ENCODE measurements around the gene GRIK5.

Gene GRIK5

DNA sequence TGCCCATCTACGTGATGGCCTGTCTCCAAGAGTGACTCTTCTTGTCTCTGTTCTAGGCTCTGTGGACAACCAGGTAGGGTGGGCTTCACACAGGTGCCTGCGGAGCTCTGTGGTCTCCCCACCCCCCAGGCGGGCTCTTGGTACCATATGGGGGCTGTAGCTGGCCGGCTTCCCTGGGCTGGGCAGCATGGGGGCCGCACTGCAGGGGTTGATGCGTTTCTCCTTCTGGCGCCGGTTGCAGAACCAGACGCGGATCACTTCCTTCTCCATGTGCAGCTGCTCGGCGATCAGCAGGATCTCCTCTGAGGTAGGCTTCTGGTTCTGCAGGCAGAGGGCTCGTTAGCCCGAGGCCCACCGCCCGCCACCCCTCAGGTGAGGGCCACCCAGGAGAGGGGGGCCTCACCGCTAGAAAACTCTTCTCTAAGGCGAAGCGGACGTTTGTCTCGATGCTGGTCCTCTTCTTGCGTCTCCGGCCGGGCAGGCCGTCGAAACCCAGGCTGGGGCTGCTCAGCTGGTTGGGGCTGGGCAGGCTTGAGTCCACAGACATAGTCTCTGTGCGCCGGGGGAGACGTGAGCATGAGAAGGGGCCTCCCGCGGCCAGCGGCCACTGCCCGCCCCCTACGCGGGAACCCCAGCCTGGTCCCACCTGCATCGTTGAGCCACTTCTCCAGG is 25.3 kb upstream of the GRIK5 start:
- no peak for DNase-seq

DNA sequence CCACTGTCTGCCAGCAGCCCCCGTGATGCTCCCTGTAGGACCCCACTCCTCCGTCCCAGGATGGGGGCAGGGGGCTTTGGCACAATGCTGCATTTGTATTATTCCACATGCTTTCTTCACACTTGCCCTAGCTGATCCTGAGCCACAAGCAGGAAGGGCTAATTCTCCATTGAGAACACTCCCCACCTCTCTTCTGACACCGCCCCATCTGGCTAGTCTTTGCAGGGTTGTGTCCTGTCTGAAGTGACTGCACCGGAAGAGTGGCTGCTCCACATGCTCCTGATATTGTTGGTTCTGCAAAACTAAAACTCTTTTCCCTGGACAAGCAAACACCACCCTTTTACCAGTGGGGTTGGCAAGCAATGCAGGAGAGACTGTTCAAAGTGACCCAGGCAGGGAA is 23.9 kb upstream of the GRIK5 start:
- DNase-seq = no peak

DNA sequence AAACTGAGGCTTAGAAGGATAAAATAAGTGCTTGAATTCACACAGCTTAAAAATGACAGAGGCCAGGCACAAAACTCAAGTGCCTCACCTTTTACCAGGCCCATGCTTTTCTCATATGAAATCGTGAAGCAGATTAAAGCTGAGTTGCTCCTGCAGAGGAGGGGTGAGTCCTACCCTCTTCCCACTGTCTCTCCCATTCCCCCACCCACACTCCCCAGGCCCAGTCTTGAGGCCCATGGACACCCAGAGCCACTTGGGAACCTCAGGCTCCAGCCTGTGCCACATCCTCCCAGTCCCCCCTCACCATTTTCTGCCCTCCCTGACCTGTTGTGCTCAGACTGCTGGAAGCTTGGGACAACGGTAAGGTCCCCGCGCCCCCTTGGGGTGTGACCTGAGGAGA is 23.5 kb upstream of the GRIK5 start:
- no peak for DNase-seq

DNA sequence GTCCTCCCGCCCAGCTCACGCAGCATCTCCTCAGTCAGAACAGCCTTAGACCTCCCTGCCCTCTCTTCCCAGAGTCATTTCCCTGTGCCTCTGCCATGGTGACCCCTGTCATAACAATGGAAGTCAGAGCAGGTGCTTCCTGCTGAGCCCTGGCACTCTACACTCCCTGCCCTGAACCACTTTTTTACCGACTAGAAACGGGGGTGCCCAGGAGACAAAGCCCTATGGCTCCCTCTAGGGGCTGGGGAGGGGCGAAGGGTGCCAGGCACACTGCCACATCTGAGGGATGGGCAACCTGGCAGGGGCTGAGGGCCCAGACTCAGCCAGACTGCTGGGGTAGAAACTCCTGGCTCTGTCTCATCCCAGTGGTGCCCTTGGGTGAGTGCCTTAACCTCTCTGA is 22.3 kb upstream of the GRIK5 start:
- peak; percentile 31 for DNase-seq

DNA sequence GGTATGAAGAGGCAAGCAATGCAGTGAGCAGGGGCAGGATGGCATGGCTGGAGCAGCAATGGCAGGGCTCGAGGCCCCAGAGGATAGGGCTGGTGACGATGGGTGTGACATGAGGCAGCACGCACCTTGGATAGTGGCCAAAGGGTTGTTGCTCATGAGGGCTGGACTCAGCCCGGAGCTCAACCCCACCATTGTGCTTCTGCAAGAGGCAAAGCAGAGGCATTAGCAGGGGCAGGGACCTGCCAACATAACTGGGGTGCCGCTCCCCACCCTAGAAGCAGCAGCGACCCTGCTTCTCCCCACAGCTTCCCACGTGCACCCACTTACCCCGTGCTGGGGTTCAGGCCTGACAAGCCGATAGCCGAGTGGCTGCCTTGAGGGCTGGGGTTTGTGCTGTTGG is 21.7 kb upstream of the GRIK5 start:
- no peak for DNase-seq

DNA sequence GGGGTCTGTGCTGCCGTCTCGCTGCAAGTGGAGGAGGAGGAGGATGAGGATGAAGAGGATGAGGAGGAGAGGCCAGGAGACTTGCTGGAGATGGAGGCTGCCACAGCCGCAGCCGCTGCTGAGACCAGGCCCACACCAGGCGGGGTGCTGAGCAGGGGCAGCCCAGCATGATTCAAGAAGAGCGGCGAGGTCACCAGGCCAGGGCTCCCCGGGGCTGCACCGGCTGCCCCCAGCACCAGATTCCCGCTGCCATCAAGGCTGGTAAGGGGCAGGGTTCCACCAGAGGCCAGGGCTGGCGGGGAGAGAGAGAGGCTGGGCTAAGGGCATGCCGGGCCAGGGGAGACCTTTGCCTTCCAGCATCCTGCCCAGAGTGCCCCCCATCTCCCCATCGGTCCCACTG is 21.3 kb upstream of the GRIK5 start:
- no peak for DNase-seq

DNA sequence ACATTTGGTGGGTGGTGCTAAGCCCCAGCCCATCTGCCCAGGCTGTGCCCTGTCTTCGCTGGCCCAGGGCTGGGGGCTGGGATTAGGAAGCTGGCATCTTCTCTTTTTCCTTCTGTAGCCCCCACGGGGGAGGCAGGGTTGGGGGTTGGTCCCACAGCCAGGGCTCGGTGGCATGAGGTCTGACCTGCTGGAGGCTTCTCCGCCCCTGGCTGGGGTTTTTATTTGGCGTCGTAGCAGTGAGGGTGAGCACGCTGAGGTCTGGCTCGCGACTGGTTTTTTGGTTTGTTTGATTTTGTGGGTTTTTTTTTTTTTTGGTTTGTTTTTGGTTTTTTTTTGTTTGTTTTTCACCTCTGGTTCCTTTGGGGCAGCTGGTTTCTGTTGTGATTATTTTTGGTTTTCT is 20.7 kb upstream of the GRIK5 start:
- DNase-seq = no peak

DNA sequence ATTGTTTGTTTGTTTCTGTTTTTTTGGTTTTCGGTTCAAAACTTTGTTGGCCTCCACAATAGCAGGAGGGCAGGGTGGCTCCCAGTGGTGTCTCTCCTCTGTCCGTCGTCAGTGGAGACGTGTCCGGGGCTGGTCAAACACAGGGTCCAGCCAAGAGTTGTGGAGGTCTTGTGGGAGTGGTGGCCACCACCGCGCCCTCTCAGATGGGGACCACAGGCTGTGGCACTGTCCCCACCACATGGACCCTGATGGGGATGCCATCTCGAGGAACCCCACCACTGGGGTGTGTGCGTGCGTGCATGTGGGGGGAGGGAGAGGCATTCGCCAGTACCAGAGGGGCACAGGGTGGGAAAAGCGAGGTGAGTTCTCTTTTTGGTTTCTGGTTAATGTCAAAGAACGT is 19.8 kb upstream of the GRIK5 start:
- no peak for DNase-seq

DNA sequence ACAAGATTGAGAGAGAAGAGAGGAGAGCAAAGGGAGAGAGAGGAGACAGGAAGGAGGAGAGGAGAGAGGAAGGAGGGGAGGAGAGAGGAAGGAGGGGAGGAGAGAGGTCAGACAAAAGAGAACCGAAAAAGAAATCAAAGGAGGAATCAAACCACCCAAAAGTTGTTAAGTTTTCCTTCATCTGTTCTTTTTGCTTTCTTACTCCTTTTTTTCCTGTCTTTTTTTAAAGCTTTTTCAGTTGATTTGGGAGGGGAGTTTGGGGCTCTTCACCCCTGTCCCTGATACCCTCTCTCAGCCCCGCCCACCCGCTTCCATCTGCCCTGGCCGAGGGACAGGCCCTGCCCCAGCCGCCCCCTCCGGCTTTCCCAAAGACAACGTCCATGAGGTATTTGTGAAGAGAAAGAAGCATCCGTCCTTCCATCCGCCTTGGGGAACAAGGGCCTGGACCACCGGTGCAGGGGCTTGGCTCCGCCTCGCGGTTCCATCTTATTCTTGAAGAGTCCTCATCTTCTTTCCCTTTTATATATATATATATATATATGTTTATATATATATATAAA is 19.3 kb upstream of the GRIK5 start:
- no peak for DNase-seq

DNA sequence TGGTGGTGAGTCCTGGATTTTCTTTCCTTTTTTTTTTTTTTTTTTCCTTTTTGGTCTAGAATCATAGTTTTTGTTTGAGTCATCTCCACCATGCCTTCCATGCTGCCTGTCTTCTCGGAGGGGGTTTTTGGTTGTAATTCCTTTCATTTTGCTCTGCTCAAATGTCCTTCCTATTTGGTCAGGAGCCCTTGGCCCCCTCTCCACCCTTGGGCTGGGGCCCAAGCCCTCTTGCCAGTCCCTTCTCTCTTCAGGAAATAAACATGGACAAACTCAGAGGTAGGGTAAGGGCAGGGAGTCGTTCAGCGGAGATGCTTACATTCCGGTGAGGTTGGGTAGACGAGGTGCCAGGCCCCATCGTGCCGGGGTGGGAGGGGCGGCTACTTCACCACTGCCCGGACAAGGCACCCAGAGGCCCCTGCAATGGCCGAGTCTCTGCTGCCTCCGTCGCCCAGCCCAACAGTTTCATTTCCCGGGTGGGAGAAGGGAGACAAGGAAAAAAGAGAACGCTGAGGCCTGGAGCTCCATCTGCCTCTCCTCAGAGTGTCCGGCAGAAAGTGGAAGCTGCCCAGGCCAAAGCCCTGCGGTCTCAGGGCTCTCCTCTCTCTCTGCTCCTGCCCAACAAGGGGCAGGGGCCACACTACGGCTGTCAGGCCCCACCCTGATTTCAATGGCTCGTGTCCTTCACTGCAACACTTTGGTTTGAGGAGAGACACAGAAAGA is 18.6 kb upstream of the GRIK5 start:
- DNase-seq = no peak

DNA sequence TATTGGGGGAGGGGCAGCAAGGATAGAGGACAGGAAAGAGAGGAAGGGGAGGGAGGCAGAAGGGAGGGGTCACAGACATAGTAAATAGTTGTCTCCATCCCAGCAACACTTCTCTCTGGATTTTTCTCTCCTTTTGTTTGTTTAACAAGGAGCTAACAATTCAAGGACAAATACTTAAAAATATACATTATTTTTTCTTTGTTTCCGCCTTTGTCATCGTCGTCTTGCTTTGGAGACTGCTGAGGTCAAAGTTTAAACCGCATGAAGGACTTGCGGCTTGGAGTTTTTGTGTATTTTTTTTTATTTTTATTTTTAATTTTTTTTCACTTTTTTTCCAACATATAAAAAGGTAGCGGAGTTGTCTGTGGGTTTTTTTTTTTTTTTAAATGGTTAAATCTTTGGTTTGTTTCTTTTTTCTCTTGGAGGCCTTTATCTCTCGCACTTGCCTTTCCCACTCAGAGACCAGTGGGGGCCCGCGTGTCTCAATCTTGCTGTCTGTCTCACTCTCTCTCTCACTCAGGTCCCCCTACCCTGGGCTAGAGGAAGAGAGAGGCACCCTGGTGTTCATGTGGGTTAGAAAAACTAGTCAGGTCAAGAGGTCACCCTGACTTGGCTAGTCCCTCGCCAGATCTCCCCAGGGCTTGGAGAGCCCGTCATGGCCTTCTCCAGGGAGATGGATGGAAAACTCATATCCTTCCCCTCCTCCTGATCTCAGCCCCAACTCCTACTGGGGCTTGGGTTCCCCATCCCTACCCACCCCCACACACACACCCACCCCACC is 17.0 kb upstream of the GRIK5 start:
- DNase-seq = no peak

DNA sequence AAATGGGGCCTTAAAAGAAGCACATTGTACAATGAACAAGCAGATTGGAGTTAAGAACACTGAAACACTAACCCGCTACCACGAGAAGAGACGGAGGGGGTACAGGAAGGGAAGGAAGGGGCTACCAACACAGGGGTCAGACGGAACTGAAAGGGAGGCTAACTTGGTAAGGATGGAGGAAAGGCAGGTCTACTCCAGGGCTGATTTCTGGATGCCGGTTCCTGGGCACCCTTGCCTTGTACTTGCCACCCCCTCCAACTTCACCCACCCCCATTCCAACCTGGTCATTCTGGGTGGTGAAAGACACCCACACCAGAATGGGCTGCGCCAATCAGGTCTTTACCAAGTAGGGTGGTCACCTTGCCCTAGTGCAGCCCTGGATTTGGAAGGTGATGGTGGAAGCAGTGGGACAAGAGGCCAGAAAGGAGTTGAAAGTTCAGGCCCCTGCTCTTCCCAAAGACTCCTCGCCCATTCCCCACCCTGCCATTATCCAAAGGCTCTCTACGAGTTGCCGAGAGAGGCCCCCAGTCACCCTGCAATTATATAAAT is 16.3 kb upstream of the GRIK5 start:
- no peak for DNase-seq

DNA sequence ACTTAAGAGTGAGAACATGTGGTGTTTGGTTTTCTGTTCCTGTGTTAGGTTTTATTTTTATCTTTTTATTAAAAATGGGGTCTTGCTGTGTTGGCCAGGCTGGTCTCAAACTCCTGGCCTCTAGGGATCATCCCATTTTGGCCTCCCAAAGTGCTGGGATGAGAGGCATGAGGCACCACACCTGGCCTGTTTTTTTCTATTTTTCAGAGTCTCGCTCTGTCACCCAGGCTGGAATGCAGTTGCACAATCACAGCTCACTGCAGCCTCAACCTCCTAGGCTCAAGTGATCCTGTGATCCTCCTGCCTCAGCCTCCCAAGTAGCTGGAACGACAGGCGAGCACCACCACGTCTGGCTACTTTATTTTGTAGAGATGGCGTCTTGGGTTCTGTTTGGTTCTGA is 13.5 kb upstream of the GRIK5 start:
- DNase-seq = no peak

DNA sequence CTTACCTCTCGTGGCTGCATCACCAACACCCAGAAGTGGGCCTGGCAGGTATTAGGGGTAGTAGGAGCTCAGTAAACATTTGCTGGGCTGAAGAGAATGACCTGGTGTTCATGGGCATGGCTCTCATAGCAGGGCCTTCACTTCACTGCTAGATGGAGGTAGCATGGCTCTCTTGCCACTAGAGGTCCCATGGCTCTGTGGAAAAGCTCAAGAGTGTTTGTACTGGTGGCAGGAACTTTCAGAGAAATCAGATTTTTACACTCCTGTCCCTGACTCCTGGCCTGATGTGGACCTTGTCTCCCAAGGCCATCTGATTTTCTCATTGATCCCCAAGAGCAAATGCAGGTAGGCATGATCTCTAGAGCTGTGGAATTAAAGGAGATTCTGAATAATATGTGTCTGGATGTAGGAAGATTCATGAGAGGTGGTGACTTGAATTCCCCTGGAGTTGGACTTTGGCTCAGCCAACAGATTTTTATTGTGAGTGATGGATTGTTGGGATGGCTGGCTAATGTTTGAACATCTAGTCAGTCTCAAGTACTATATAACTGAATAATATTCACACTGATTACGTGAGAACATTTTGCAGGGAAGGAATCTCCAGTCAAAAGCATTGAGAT is 11.7 kb upstream of the GRIK5 start:
- no peak for DNase-seq

DNA sequence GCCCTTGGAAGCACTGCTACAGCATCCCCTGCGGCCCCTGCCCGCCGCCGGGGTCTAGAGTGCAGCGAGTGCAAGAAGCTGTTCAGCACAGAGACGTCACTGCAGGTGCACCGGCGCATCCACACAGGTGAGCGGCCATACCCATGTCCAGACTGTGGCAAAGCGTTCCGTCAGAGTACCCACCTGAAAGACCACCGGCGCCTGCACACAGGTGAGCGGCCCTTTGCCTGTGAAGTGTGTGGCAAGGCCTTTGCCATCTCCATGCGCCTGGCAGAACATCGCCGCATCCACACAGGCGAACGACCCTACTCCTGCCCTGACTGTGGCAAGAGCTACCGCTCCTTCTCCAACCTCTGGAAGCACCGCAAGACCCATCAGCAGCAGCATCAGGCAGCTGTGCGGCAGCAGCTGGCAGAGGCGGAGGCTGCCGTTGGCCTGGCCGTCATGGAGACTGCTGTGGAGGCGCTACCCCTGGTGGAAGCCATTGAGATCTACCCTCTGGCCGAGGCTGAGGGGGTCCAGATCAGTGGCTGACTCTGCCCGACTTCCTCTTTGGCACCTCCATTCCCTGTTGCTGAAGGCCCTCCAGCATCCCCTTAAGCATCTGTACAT is 10.9 kb upstream of the GRIK5 start:
- DNase-seq = no peak

DNA sequence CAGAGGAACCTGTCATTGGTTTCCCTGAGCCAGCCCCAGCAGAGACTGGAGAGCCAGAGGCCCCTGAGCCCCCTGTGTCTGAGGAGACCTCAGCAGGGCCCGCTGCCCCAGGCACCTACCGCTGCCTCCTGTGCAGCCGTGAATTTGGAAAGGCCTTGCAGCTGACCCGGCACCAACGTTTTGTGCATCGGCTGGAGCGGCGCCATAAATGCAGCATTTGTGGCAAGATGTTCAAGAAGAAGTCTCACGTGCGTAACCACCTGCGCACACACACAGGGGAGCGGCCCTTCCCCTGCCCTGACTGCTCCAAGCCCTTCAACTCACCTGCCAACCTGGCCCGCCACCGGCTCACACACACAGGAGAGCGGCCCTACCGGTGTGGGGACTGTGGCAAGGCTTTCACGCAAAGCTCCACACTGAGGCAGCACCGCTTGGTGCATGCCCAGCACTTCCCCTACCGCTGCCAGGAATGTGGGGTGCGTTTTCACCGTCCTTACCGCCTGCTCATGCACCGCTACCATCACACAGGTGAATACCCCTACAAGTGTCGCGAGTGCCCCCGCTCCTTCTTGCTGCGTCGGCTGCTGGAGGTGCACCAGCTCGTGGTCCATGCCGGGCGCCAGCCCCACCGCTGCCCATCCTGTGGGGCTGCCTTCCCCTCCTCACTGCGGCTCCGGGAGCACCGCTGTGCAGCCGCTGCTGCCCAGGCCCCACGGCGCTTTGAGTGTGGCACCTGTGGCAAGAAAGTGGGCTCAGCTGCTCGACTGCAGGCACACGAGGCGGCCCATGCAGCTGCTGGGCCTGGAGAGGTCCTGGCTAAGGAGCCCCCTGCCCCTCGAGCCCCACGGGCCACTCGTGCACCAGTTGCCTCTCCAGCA is 10.1 kb upstream of the GRIK5 start:
- no peak for DNase-seq

DNA sequence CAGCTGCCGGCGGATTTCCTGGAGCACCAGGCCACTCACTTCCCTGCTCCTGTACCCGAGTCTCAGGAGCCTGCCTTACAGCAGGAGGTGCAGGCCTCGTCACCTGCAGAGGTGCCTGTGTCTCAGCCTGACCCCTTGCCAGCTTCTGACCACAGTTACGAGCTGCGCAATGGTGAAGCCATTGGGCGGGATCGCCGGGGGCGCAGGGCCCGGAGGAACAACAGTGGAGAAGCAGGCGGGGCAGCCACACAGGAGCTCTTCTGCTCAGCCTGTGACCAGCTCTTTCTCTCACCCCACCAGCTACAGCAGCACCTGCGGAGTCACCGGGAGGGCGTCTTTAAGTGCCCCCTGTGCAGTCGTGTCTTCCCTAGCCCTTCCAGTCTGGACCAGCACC is 9.3 kb upstream of the GRIK5 start:
- no peak for DNase-seq

DNA sequence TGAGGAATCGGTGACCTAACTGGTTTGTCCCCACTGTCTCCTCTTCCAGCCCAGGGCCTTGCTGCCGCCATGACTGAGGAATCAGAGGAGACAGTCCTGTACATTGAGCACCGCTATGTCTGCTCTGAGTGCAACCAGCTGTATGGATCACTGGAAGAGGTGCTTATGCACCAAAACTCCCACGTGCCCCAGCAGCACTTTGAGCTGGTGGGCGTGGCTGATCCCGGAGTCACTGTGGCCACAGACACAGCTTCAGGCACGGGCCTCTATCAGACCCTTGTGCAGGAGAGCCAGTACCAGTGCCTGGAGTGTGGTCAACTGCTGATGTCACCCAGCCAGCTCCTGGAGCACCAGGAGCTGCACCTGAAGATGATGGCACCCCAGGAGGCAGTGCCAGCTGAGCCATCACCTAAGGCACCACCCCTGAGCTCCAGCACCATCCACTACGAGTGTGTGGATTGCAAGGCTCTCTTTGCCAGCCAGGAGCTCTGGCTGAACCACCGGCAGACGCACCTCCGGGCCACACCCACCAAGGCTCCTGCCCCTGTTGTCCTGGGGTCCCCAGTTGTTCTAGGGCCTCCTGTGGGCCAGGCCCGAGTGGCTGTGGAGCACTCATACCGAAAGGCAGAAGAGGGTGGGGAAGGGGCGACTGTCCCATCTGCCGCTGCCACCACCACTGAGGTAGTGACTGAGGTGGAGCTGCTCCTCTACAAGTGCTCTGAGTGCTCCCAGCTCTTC is 8.7 kb upstream of the GRIK5 start:
- DNase-seq = no peak

DNA sequence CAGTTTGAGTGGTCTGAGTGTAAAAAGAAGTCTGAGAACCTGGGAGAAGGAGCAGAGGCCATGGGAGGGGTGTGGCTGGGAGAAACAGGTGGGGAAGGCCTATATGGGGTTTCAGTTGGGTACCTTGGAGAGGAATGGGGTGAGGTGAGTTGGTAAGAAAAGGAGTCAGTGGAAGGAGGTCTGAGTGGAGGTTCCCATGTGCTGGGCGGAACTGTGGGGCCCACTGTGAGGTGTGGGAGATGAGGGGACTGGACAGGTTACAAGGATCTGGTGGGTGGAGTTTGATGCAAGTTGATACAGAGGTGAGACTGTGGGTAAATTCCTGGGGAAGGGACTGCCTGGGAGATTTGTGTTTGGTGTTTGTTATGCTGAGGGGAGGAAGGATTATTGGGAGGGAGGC is 8.1 kb upstream of the GRIK5 start:
- DNase-seq = no peak

DNA sequence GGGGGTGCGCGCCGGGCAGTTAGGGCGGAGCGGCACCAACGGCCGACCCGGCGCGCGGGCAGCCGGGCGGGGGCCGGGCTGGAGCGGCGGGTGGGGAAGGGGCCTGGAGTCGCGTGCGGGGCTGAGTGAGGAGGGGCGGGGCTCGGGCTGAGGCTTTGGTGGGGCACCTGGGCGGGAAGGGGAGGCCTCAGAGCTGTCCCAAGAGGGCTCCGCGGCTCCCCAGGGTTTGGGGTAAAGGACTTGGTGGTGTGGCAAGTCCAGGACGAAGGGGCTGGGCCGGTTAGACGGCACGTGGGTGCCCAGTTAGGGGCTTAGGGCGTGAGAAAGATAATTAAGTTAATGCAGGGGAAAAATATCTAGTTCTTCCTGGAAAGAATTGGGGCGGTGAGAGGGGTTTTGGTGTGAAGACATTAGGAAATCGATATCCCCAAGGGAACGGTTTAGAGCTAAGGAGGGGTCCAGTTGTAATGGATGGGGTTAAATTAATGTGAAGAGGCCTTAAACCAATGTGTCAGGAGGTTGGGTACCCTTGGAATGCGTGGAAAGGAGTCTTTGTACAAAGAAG is 6.5 kb upstream of the GRIK5 start:
- DNase-seq = no peak

Measured in NCI-H1092 (cell line).